OCI-LY1 (cell line): Measurements from ENCODE around the gene UBAP1L.

Experiments used
- CTCF ChIP-seq: fragments of 200-600 bp; sonication (generic), shearing (Covaris generic); IDR thresholded peaks from 2 replicates; pipeline ENCODE4 v1.5.1; 2017; ENCODE audit warnings: mild to moderate bottlenecking, antibody characterized with exemption, low read length, moderate library complexity, mixed read lengths
- EZH2 ChIP-seq: fragments of 200-600 bp; sonication (generic), shearing (Covaris generic); IDR thresholded peaks from 2 replicates; pipeline ENCODE4 v1.8.0; 2017; ENCODE audit warnings: borderline replicate concordance, mixed run types, mild to moderate bottlenecking, antibody characterized with exemption, low read length, moderate library complexity, mixed read lengths

GRCh38 chr15:65058394-65059368 is 56.3 kb downstream of the UBAP1L start:
- TF ChIP-seq EZH2 (no peak), CTCF (no peak)
